Measurements from ENCODE around the gene ECT2. TPM values are rescaled to one million over a fixed set of nuclear protein-coding genes. Genes with fewer than 3 reads are reported as not detected.

Gene ECT2
- total RNA-seq, 1 experiment from 2014 or later, result 81.3 TPM

GRCh38 chr3:172846706-172847105, 96.2 kb downstream of the ECT2 start:
- Histone ChIP-seq H3K4me2 (ENCODE audit: insufficient read depth, insufficient read length, low read length) (no peak overlapping the region), H3K18ac (ENCODE audit: insufficient read length, low read depth, low read length) (no peak overlapping the region), H3K23me2 (ENCODE audit: insufficient read length, low read depth, low read length, poor library complexity, severe bottlenecking) (no peaks in the 10 kb centered on the region), H3K4ac (ENCODE audit: low read depth, low read length) (no peak overlapping the region), H3K23ac (ENCODE audit: insufficient read length, low read depth, low read length) (no peak overlapping the region), H3K79me2 (ENCODE audit: insufficient read depth, low read length) (no peaks in the 10 kb centered on the region), H3K79me1 (ENCODE audit: insufficient read depth, low read depth, low read length, poor library complexity, severe bottlenecking) (no peaks in the 10 kb centered on the region), H2AK5ac (ENCODE audit: insufficient read length, low read length) (no peak overlapping the region), H2BK20ac (ENCODE audit: low read depth, low read length, poor library complexity, severe bottlenecking) (no peak overlapping the region), H4K5ac (ENCODE audit: insufficient read length, low read depth, low read length) (no peak overlapping the region), H4K91ac (ENCODE audit: insufficient read length, low read depth, low read length) (no peak overlapping the region), H3K27ac (ENCODE audit: insufficient read length, low read depth, low read length) (no peak overlapping the region), H3T11ph (ENCODE audit: low read length) (no peak overlapping the region), H3K14ac (ENCODE audit: insufficient read depth, low read length) (no peak overlapping the region), H3K56ac (ENCODE audit: insufficient read length, low read depth, low read length) (no peak overlapping the region), H4K20me1 (ENCODE audit: control insufficient read depth, insufficient read depth, insufficient read length) (no peaks in the 10 kb centered on the region), H2BK15ac (ENCODE audit: low read depth, low read length) (no peak overlapping the region), H4K8ac (replicated peaks; ENCODE audit: insufficient read length, low read depth, low read length) (no peak overlapping the region), H2BK12ac (ENCODE audit: insufficient read length, low read depth, low read length) (no peak overlapping the region), H2BK120ac (ENCODE audit: low read depth, low read length, poor library complexity, severe bottlenecking) (no peak overlapping the region), H3K27me3 (ENCODE audit: insufficient read depth, low read length) (no peaks in the 10 kb centered on the region), H3K4me1 (ENCODE audit: insufficient read depth, low read length) (no peaks in the 10 kb centered on the region), H2BK5ac (ENCODE audit: insufficient read length, low read length) (no peak overlapping the region), H2AFZ (ENCODE audit: low read length) (no peak overlapping the region), H3K9ac (ENCODE audit: extremely low read depth, insufficient read length, low read length) (no peak overlapping the region), H3K9me3 (ENCODE audit: control insufficient read depth, low read depth, low read length) (no peaks in the 10 kb centered on the region)
- TF ChIP-seq CTCF (conservative IDR thresholded peaks at IDR 0.05), result no peak
- H3K4me1 Mint-ChIP-seq, result no peaks in the 10 kb centered on the region; a peak in 1 of 4 replicates
- no CpG with 5 or more reads among the region's 2 CpGs for WGBS (ENCODE audit: extremely low coverage, insufficient read length, low lambda C conversion rate)
- no peaks in the 10 kb centered on the region for H3K27me3 Mint-ChIP-seq (ENCODE audit: low read depth)
- no peak overlapping the region for H3K27ac Mint-ChIP-seq
- no peak overlapping the region for H3K4me3 Mint-ChIP-seq
- 0 out of 5 replicates have a peak, but pooled peaks cover 0 to 2% of the 10 kb centered on the region in 2 experiments for H3K9me3 Mint-ChIP-seq
- no peak for DNase-seq
- no peaks in the 10 kb centered on the region for H3K36me3 Mint-ChIP-seq (ENCODE audit: insufficient read depth in 1 of 3, low read depth in 3 of 3)
